ENCODE data around the gene ZNF407. TPM values are rescaled to one million over a fixed set of nuclear protein-coding genes. Genes with fewer than 3 reads are reported as not detected.

ZNF407 gene
- total and polyA plus RNA-seq, 4 donors: 1.9 to 16.5 (median 6.6) TPM

GRCh38 chr18:75070625-75071483 is 473.2 kb downstream of the ZNF407 start:
- peak; percentile 32 for DNase-seq (ENCODE audit: low spot score)
- no peaks in the 10 kb centered on the region for H3K27me3 ChIP-seq (ENCODE audit: control insufficient read depth in 4 of 4, insufficient read depth in 4 of 4, low read length in 3 of 4)
- no peak overlapping the region for H3K4me3 ChIP-seq (ENCODE audit: low read depth in 1 of 3, low read length in 3 of 3)
- peak overlapping the region; percentile 53 to 79 for H3K27ac ChIP-seq (ENCODE audit: low read depth in 1 of 2, low read length in 2 of 2)
- TF ChIP-seq ZBTB33 (IDR thresholded peaks at IDR 0.05): no peak
- peak; percentile 10 for TF ChIP-seq SP1 (IDR thresholded peaks at IDR 0.05)
- TF ChIP-seq ATF3 (IDR thresholded peaks at IDR 0.05): no peak
- no peak for TF ChIP-seq REST (IDR thresholded peaks at IDR 0.05)
- TF ChIP-seq HNF4A (conservative IDR thresholded peaks at IDR 0.05): no peak
- 64% methylated on average over 22 of the region's 22 CpGs for WGBS
- no peaks in the 10 kb centered on the region for H3K9me3 ChIP-seq (ENCODE audit: control insufficient read depth in 4 of 4, low read length in 3 of 4)
- no peaks in the 10 kb centered on the region for H3K36me3 ChIP-seq (ENCODE audit: control insufficient read depth in 4 of 4, insufficient read depth in 3 of 4, low read depth in 1 of 4, low read length in 3 of 4)
- H3K4me1 ChIP-seq (ENCODE audit: control insufficient read depth in 4 of 4, insufficient read depth in 4 of 4, low read length in 3 of 4): no peaks in the 10 kb centered on the region
- H3K9ac ChIP-seq (ENCODE audit: low read depth in 1 of 2, low read length in 2 of 2): no peak overlapping the region

GRCh38 chr18:75071484-75071785 is 473.8 kb downstream of the ZNF407 start:
- no peak for DNase-seq (ENCODE audit: low spot score)
- no peak overlapping the region for H3K9ac ChIP-seq (ENCODE audit: low read depth in 1 of 2, low read length in 2 of 2)

More at GRCh38 chr18:75071484-75071785, 473.8 kb downstream of the ZNF407 start:
- H3K27me3 ChIP-seq (ENCODE audit: control insufficient read depth in 4 of 4, insufficient read depth in 4 of 4, low read length in 3 of 4): no peaks in the 10 kb centered on the region
- no peaks in the 10 kb centered on the region for H3K9me3 ChIP-seq (ENCODE audit: control insufficient read depth in 4 of 4, low read length in 3 of 4)
- no peaks in the 10 kb centered on the region for H3K36me3 ChIP-seq (ENCODE audit: control insufficient read depth in 4 of 4, insufficient read depth in 3 of 4, low read depth in 1 of 4, low read length in 3 of 4)
- peak overlapping the region; percentile 53 to 79 for H3K27ac ChIP-seq (ENCODE audit: low read depth in 1 of 2, low read length in 2 of 2)
- H3K4me1 ChIP-seq (ENCODE audit: control insufficient read depth in 4 of 4, insufficient read depth in 4 of 4, low read length in 3 of 4): no peaks in the 10 kb centered on the region
- TF ChIP-seq CTCF (IDR thresholded peaks at IDR 0.05; ENCODE audit: low read depth, low read length, missing input control): no peak
- TF ChIP-seq YY1 (IDR thresholded peaks at IDR 0.05): no peak
- no peak for TF ChIP-seq REST (IDR thresholded peaks at IDR 0.05)
- TF ChIP-seq MAX (IDR thresholded peaks at IDR 0.05): no peak
- TF ChIP-seq EGR1 (IDR thresholded peaks at IDR 0.05; ENCODE audit: low read depth in 2 of 2): no peak
- TF ChIP-seq TAF1 (conservative IDR thresholded peaks at IDR 0.05): no peak
- TF ChIP-seq HNF4A (conservative IDR thresholded peaks at IDR 0.05): no peak
- no peak for TF ChIP-seq RXRA (IDR thresholded peaks at IDR 0.05)
- TF ChIP-seq FOXA2 (IDR thresholded peaks at IDR 0.05): no peak
- no peak for TF ChIP-seq SP1 (IDR thresholded peaks at IDR 0.05)
- TF ChIP-seq JUND (IDR thresholded peaks at IDR 0.05): no peak
- TF ChIP-seq HNF4G (IDR thresholded peaks at IDR 0.05): no peak
- H3K4me3 ChIP-seq (ENCODE audit: low read depth in 1 of 3, low read length in 3 of 3): no peak overlapping the region
- 84% methylated on average over 9 of the region's 9 CpGs for WGBS
